Measurements from ENCODE around the gene VGLL4.
"Not testable (repeated sequence)": the region's sequence is repeated elsewhere in the genome, so short reads cannot be mapped to it uniquely, and the experiment has no call there.

VGLL4 gene

DNA sequence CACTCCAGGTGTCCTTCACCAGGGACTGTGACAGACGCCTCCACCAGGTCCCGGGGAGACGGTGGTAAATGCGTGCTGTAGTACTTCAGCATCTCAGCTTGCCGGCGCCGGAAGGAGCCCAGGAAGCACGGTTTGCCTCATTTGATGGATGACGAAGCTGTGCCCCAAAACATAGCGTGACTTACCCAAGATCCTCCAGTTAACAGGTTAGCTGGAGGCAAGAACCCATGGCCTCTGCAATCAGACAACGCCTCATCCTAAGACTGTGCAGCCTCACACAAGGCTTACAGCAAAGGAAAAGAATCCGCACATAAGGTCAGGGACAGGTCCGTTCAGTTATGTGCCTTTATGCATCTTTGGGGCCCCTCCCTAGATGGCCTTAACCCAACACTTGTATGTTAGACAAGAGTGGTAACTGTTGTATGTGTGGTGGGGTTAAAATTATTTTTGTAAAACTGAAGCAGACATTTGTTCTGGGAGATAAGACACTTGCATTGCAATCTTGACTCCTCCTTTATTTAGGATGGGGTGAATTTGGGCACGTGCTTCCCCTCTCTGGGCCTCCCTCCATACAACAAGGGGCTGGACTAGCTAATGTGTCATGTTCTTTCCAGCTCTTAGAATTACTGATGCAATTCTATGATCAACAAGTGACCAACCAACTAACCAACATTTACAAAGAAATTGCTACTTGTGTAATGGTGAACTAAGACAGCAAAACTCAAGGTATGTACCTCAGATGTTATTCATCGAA lies 39.4 kb downstream of the VGLL4 start:
- no peak for DNase-seq

GRCh38 chr3:11603628-11604027 lies 40.1 kb downstream of the VGLL4 start:
- DNase-seq, result no peak

DNA sequence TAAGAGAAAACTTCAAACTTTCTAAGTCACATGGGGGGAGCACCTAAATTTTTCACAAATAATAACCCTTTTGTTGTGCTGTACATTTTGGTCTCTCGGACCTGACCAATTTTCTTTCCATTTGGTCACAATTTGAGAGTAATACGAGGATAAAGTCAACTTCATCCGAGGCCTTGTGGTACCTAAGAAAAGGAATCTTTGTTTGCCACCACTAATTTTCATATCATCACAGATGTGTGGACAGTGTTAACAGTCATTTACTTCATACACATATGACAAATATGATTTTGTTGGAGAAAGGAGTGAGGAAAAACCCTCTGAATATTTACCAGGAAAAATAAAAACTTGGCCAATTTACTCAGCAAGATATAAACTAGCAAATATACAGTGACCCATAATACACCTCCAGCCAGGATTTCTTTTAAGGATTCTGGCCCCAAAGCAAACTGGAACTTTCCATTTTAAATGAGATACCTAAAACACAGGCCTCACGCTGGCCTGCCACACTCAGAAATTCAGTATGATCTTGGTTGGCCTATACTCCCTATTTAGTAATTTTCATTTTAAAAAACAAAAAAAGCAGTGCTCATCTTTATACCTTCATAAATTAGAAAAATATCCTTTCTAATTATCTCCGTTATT lies 40.7 kb downstream of the VGLL4 start:
- DNase-seq, result no peak

GRCh38 chr3:11602239-11602840 lies 41.4 kb downstream of the VGLL4 start:
- DNase-seq, result no peak

DNA sequence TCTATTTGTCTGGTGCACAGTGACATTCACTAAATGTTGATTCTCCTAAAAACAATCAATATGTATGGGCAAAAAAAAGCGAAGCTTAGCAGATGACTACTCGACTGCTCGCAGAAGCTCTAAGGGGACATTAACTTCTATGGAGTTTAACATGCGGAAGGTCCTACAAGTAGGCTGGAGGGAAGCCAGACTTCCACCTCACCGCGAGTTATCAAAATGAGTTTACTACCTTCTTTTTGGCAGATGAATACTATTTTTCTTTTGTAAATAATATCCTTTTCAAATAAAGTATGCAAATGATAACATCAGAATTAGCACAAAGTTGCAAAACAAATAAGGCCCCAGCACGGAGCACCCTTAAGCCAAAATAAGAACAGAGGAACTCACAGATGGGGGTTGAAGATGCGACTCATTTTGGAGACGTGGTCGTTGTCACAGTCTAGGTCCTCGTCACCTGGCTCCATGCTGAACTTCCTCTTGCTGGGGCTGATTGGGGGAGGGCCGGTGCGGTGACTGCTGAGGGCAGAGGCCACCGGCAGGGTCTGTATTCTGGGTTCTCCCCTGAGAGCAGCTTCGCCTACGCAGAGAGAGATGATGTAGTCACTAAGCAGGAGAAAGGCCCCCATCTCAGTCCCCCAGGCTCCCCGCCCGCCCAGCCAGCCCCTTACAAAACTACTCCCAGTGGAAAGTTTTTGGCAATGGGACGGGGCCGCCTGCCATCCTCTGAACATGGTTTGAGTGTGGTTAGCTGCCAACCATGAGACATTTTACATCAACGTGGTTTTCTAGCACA lies 42.1 kb downstream of the VGLL4 start:
- no peak for DNase-seq

DNA sequence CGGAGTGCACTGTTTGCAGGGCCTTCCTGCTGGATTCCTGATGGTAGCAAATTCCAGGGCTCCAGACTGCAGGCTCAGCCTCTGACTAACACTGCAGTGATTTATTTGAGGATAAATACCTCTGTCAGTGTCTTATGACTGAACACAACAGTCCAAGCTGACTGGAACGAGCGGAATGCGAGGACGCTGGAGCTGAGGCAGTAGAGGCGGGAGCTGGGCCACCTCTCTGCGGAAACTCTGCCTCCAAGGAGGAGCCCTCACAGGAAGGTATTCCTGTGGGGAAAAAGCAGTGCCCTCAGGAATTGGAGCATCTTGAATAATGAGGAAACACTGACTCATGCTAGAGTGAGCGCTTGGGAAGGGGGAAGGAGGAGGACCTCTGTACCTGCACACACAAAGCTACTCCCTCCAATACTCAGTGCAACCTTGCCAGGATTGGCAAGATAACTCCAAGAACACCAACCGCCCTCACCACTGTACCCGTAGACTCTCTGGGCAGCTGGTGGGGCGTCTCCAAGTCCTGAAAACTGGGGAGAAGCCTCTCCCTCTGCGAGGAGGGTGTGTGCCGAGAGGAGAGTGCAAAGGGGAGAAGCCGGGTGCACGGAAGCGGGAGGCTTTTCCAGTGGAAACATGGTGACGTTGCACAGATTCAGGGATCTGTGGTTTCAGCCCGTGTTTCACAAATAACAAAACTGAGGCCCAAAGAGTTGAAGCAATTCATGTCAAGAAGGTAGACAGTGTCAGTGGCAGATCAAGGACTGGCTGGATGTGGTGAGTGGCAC lies 43.0 kb downstream of the VGLL4 start:
- DNase-seq, result no peak

DNA sequence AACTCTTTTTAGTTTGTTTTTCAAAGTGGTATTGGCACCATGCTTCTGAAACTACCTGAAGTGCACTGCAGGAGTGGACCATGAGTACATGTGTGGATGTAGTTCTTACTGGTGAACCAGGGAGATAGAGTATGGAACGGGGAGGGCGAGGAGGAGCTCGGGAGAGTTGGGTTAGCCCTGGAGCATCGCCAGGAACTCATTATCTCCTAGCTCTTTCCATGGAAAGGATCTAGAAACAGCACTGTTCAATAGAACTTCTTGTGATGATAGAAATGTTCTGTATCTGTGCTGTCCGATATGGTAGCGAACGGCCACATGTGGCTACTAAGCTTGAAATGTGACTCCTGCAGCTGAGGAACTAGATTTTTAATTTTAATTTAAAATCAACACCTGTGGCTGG lies 47.3 kb downstream of the VGLL4 start:
- no peak for DNase-seq

DNA sequence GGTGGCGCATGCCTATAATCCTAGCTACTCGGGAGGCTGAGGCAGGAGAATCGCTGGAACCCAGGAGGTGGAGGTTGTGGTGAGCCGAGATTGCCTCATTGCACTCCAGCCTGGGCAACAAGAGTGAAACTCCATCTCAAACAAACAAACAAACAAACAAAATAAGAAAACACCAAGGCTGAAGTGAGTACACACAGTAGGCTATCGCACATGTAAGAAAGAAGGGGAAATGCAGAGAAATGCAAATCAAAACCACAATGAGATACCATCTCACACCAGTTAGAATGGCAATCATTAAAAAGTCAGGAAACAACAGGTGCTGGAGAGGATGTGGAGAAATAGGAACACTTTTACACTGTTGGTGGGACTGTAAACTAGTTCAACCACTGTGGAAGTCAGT lies 48.7 kb downstream of the VGLL4 start:
- not testable (repeated sequence) for DNase-seq

- no peak for DNase-seq
Observed at GRCh38 chr3:11593318-11594034, 50.2 kb downstream of the VGLL4 start.

GRCh38 chr3:11592445-11593298 lies 51.0 kb downstream of the VGLL4 start:
- no peak for DNase-seq

DNA sequence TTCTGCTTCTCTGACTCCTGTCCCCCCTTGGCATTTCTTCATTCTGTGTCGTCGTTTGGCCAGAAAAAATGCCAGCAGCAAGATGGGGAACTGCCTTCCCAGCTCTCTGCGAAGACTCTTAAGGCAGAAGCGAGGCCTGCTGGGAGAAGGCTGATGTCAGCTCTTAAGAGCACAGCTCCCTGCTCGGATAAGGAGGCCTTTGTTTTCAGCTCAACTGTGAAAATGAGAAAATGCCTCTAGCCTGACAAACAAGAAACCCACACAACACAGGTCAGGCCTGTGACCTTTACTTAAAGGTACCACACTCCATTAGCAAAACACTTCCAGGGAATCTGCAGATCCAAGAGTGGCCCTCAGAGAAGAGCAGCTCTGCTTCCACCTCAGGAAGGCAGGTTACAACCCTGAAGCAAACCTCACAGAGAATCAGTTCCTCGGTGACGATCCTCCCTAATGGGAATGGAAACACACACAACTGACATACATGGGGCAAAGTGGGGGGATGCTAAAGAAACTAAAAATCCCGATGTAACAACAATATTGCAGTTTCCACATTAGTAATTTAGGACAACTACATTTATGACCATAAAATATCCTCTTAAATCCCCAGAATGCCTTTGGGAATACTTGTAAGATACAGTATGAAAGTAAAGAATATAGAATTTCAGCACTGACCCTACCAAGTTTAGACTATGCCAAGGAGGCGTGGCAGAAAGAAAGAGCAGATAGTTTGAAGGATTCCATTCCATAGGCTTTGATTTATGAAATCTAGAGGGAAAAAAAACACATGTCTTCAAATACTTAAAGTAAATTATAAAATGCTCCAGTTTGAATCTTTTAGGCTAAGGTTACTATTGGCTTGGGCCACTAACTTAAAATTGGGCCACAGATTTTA lies 52.1 kb downstream of the VGLL4 start:
- peak; percentile 34 for DNase-seq

DNA sequence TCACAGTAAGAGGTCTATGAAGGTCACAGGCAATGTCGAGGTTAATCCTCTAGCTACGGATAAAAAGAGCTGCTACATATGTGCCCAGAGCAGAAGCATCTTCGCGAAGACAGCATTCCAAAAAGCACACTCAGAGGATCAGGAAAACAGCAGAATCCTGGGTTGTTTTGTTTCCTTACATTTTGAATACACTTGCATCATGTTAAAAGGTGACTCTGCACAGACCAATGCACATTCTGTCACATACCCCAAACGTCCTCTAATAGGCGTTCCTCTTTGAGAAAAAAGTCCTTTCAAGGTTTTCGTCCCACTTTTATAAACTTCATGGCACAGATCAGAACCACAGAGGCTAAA lies 52.7 kb downstream of the VGLL4 start:
- no peak for DNase-seq

- DNase-seq, result no peak
Observed at GRCh38 chr3:11589706-11590105, 54.0 kb downstream of the VGLL4 start.

- no peak for DNase-seq
Observed at GRCh38 chr3:11588755-11589154, 55.0 kb downstream of the VGLL4 start.

- no peak for DNase-seq
Observed at GRCh38 chr3:11588338-11588737, 55.4 kb downstream of the VGLL4 start.

- no peak for DNase-seq
Observed at GRCh38 chr3:11587766-11588165, 55.9 kb downstream of the VGLL4 start.

DNA sequence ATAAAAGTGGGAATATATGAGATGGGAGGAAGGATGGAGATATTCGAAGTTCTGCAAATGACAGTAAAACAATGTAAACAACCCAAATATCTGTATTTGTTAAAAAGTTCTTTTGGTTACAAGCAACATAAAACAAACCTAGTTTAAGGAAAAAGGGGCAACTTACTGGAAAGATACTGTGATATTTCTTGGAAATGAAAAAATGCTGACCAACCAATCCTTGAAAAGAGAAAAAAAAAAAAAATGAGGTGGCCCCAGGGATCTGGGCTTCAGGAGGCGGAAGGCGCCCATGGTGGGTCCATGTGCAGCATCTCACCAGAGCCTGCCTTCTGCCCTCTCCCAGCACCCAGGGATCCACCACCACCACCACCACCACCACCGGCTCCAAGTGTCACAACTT lies 59.1 kb downstream of the VGLL4 start:
- no peak for DNase-seq

GRCh38 chr3:11583638-11584046 lies 60.1 kb downstream of the VGLL4 start:
- DNase-seq, result no peak

DNA sequence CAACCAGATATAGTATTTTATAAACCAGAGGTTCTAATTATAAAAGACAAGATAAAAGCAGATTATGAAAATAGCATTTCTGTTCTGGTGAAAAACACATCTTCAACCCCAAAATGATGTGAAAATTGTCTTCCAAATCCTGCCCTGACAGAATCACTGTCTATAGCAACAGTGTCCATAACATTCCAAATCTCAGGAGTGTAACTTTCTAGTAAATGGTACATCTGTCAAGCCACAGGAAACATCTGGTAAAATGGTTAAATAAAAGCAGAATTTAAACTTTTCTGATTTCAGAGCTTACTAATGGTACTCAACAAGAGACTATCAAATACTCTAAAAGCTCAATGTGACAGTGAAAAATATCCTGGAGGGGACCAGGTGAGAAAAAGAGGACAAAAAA lies 60.5 kb downstream of the VGLL4 start:
- DNase-seq, result no peak
